Liver (tissue), 3 donors: Measurements from ENCODE around the gene UCK2.

ENCODE experiments used
- FOXA1 ChIP-seq: IDR thresholded peaks from 2 replicates; pipeline ENCODE4 v1.6.1; 2016; ENCODE audit warnings: antibody characterized with exemption
- GABPA ChIP-seq, 2 donors: IDR thresholded peaks in 1 of 2; conservative IDR thresholded peaks in 1 of 2; 2 replicates each; pipeline ENCODE4 v1.6.1; 2016; ENCODE audit warnings: antibody characterized with exemption in 2 of 2, mild to moderate bottlenecking in 1 of 2, moderate library complexity in 1 of 2
- SP1 ChIP-seq: IDR thresholded peaks from 2 replicates; pipeline ENCODE4 v1.6.1; 2018; ENCODE audit warnings: antibody characterized with exemption, mild to moderate bottlenecking
- YY1 ChIP-seq: IDR thresholded peaks from 2 replicates; pipeline ENCODE4 v1.6.1; 2016; ENCODE audit warnings: antibody characterized with exemption, mild to moderate bottlenecking
- TF ChIP-seq, protein P1 (sequence below): IDR thresholded peaks from 2 replicates; pipeline ENCODE4 v1.6.1; 2016; ENCODE audit warnings: antibody characterized with exemption
- TF ChIP-seq, protein P2 (sequence below): fragments of 150-350 bp; IDR thresholded peaks from 2 replicates; pipeline ENCODE4 v1.5.1; 2017; ENCODE audit warnings: improper control_type of control experiment, low read depth, low read length; ENCODE audit not compliant: missing input control
- TF ChIP-seq, protein P3 (sequence below): IDR thresholded peaks from 2 replicates; pipeline ENCODE4 v1.6.1; 2016; ENCODE audit warnings: antibody characterized with exemption, mild to moderate bottlenecking
- TF ChIP-seq, protein P4 (sequence below): IDR thresholded peaks from 2 replicates; pipeline ENCODE4 v1.6.1; 2016; ENCODE audit warnings: antibody characterized with exemption
- donor health status: healthy.
- donor health status: healthy.

DNA sequence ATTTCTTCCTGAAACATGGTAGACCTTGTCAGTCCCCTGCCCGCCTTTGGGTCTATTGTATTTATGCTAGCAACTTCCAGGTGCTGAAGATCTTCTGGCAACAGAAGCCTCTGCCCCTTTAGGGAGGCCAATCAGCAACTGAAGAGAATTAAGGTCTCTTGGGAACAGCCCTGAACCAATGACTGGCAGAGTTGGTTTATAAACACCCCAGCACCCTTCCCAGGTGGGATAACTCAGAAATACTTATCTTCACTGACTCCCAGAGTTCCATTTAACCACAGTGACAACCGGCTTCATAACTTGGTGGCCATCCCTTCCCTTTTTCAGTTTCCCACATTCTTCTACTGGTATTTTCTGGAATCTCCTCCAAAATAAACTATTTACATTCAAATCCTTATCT, 31.5 kb upstream of the UCK2 start:
- TF ChIP-seq SP1 = no peak
- TF ChIP-seq, protein P1, sequence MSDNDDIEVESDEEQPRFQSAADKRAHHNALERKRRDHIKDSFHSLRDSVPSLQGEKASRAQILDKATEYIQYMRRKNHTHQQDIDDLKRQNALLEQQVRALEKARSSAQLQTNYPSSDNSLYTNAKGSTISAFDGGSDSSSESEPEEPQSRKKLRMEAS = no peak
- TF ChIP-seq, protein P2, sequence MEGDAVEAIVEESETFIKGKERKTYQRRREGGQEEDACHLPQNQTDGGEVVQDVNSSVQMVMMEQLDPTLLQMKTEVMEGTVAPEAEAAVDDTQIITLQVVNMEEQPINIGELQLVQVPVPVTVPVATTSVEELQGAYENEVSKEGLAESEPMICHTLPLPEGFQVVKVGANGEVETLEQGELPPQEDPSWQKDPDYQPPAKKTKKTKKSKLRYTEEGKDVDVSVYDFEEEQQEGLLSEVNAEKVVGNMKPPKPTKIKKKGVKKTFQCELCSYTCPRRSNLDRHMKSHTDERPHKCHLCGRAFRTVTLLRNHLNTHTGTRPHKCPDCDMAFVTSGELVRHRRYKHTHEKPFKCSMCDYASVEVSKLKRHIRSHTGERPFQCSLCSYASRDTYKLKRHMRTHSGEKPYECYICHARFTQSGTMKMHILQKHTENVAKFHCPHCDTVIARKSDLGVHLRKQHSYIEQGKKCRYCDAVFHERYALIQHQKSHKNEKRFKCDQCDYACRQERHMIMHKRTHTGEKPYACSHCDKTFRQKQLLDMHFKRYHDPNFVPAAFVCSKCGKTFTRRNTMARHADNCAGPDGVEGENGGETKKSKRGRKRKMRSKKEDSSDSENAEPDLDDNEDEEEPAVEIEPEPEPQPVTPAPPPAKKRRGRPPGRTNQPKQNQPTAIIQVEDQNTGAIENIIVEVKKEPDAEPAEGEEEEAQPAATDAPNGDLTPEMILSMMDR = no peak
- TF ChIP-seq, protein P3, sequence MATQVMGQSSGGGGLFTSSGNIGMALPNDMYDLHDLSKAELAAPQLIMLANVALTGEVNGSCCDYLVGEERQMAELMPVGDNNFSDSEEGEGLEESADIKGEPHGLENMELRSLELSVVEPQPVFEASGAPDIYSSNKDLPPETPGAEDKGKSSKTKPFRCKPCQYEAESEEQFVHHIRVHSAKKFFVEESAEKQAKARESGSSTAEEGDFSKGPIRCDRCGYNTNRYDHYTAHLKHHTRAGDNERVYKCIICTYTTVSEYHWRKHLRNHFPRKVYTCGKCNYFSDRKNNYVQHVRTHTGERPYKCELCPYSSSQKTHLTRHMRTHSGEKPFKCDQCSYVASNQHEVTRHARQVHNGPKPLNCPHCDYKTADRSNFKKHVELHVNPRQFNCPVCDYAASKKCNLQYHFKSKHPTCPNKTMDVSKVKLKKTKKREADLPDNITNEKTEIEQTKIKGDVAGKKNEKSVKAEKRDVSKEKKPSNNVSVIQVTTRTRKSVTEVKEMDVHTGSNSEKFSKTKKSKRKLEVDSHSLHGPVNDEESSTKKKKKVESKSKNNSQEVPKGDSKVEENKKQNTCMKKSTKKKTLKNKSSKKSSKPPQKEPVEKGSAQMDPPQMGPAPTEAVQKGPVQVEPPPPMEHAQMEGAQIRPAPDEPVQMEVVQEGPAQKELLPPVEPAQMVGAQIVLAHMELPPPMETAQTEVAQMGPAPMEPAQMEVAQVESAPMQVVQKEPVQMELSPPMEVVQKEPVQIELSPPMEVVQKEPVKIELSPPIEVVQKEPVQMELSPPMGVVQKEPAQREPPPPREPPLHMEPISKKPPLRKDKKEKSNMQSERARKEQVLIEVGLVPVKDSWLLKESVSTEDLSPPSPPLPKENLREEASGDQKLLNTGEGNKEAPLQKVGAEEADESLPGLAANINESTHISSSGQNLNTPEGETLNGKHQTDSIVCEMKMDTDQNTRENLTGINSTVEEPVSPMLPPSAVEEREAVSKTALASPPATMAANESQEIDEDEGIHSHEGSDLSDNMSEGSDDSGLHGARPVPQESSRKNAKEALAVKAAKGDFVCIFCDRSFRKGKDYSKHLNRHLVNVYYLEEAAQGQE = no peak
- no peak for TF ChIP-seq GABPA (IDR thresholded peaks at IDR 0.05 in 1 of 2, conservative IDR thresholded peaks at IDR 0.05 in 1 of 2)
- no peak for TF ChIP-seq YY1
- TF ChIP-seq, protein P4, sequence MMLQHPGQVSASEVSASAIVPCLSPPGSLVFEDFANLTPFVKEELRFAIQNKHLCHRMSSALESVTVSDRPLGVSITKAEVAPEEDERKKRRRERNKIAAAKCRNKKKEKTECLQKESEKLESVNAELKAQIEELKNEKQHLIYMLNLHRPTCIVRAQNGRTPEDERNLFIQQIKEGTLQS = no peak
- no peak for TF ChIP-seq FOXA1
